Activated naive CD4-positive, alpha-beta T cell treated with anti-CD3 and anti-CD28 coated beads, Interleukin-2, amount 50 U/mL, for 16 hours (primary cell): ENCODE data around the gene CSGALNACT2.
"Not testable (repeated sequence)": the region's sequence is repeated elsewhere in the genome, so short reads cannot be mapped to it uniquely, and the experiment has no call there.

Experiments used
- DNase-seq: peaks from one replicate; pipeline ENCODE4 v3.0.0-alpha.2; 2020

CSGALNACT2 gene

GRCh38 chr10:43217563-43218205 lies 79.4 kb downstream of the CSGALNACT2 start:
- no peak for DNase-seq

- no peak for DNase-seq
Observed at GRCh38 chr10:43218206-43218950, 80.1 kb downstream of the CSGALNACT2 start.

GRCh38 chr10:43218951-43219837 lies 80.9 kb downstream of the CSGALNACT2 start:
- DNase-seq = no peak

GRCh38 chr10:43219848-43220247 lies 81.6 kb downstream of the CSGALNACT2 start:
- DNase-seq = no peak

- DNase-seq = not testable (repeated sequence)
Observed at GRCh38 chr10:43220251-43220650, 82.0 kb downstream of the CSGALNACT2 start.

GRCh38 chr10:43220657-43221418 lies 82.6 kb downstream of the CSGALNACT2 start:
- DNase-seq = peak; percentile 6

- DNase-seq = peak; percentile 7
Observed at GRCh38 chr10:43221419-43222209, 83.4 kb downstream of the CSGALNACT2 start.

- DNase-seq = peak; percentile 1
Observed at GRCh38 chr10:43222210-43222720, 84.0 kb downstream of the CSGALNACT2 start.

GRCh38 chr10:43223056-43223455 lies 84.8 kb downstream of the CSGALNACT2 start:
- no peak for DNase-seq

GRCh38 chr10:43224321-43224720 lies 86.1 kb downstream of the CSGALNACT2 start:
- no peak for DNase-seq

GRCh38 chr10:43225004-43225786 lies 87.0 kb downstream of the CSGALNACT2 start:
- no peak for DNase-seq

- peak; percentile 13 for DNase-seq
Observed at GRCh38 chr10:43225787-43226153, 87.5 kb downstream of the CSGALNACT2 start.

- no peak for DNase-seq
Observed at GRCh38 chr10:43226441-43226840, 88.2 kb downstream of the CSGALNACT2 start.

- peak; percentile 8 for DNase-seq
Observed at GRCh38 chr10:43226851-43227845, 88.9 kb downstream of the CSGALNACT2 start.

GRCh38 chr10:43227911-43228782 lies 89.9 kb downstream of the CSGALNACT2 start:
- peak; percentile 7 for DNase-seq

- DNase-seq = no peak
Observed at GRCh38 chr10:43228783-43229207, 90.5 kb downstream of the CSGALNACT2 start.

GRCh38 chr10:43229208-43230061 lies 91.2 kb downstream of the CSGALNACT2 start:
- DNase-seq = peak; percentile 16
